C1 segment of cervical spinal cord (tissue), 14 donors: Measurements from ENCODE around the gene YEATS4.

Experiments
- DNase-seq, 14 donors: peaks; one replicate each; lab custom pipeline; 2025; lab: John Stamatoyannopoulos, UW

YEATS4 gene

GRCh38 chr12:69389831-69390230 is 30.3 kb downstream of the YEATS4 start:
- no peak for DNase-seq

GRCh38 chr12:69392179-69392928 is 32.8 kb downstream of the YEATS4 start:
- no peak for DNase-seq

- DNase-seq, result no peak
These were observed 36.5 kb downstream of the YEATS4 start for GRCh38 chr12:69396041-69396440.

- no peak for DNase-seq
These were observed 37.4 kb downstream of the YEATS4 start for GRCh38 chr12:69396963-69397362.

- no peak for DNase-seq
These were observed 38.4 kb downstream of the YEATS4 start for GRCh38 chr12:69397978-69398377.

- DNase-seq, result no peak
These were observed 42.4 kb downstream of the YEATS4 start for GRCh38 chr12:69401940-69402339.

GRCh38 chr12:69404851-69405565 is 45.5 kb downstream of the YEATS4 start:
- no peak for DNase-seq

GRCh38 chr12:69405566-69405865 is 46.0 kb downstream of the YEATS4 start:
- no peak for DNase-seq

- DNase-seq, result no peak
These were observed 46.7 kb downstream of the YEATS4 start for GRCh38 chr12:69406217-69406616.

GRCh38 chr12:69410571-69410970 is 51.0 kb downstream of the YEATS4 start:
- no peak for DNase-seq

GRCh38 chr12:69412655-69413054 is 53.1 kb downstream of the YEATS4 start:
- no peak for DNase-seq

- DNase-seq, result peak in 8 of 14 donors; percentile 7 to 63 (median 26)
These were observed 56.1 kb downstream of the YEATS4 start for GRCh38 chr12:69415471-69416275.

GRCh38 chr12:69417231-69417630 is 57.7 kb downstream of the YEATS4 start:
- no peak for DNase-seq

- DNase-seq, result no peak
These were observed 58.2 kb downstream of the YEATS4 start for GRCh38 chr12:69417741-69418167.

- DNase-seq, result no peak
These were observed 60.2 kb downstream of the YEATS4 start for GRCh38 chr12:69419701-69420100.

GRCh38 chr12:69421548-69421947 is 62.0 kb downstream of the YEATS4 start:
- DNase-seq, result no peak

- DNase-seq, result no peak
These were observed 63.7 kb downstream of the YEATS4 start for GRCh38 chr12:69423037-69423905.

- no peak for DNase-seq
These were observed 65.9 kb downstream of the YEATS4 start for GRCh38 chr12:69425417-69425816.

- no peak for DNase-seq
These were observed 69.0 kb downstream of the YEATS4 start for GRCh38 chr12:69428351-69429073.

GRCh38 chr12:69430942-69431590 is 71.5 kb downstream of the YEATS4 start:
- peak in 6 of 14 donors; percentile 4 to 20 (median 8) for DNase-seq
